HepG2 (cell line): ENCODE measurements around the gene AHNAK. TPM values are rescaled to one million over a fixed set of nuclear protein-coding genes. Genes with fewer than 3 reads are reported as not detected.
A peak's percentile ranks its signal among the peaks of the same experiment; 100 is the strongest.

Experiments
- ARID2 ChIP-seq: sonication (generic); formaldehyde crosslinking; IDR thresholded peaks from 2 replicates; pipeline ENCODE4 v1.8.1; 2022; ENCODE audit warnings: mild to moderate bottlenecking, missing genetic modification reagents, borderline replicate concordance
- ATF2 ChIP-seq: sonication (generic); formaldehyde crosslinking; IDR thresholded peaks from 2 replicates; pipeline ENCODE4 v1.4.0; 2020; ENCODE audit warnings: missing genetic modification reagents
- CHCHD3 ChIP-seq: sonication (generic); formaldehyde crosslinking; IDR thresholded peaks from 2 replicates; pipeline ENCODE4 v1.8.0; 2022; ENCODE audit warnings: mild to moderate bottlenecking, missing genetic modification reagents, moderate library complexity
- CTCF ChIP-seq: sonication (generic); formaldehyde crosslinking; IDR thresholded peaks from 2 replicates; pipeline ENCODE4 v1.5.0; 2020; ENCODE audit warnings: mild to moderate bottlenecking, missing genetic modification reagents, moderate library complexity
- EHMT2 ChIP-seq: fragments of 200-600 bp; sonication (generic); IDR thresholded peaks from 2 replicates; pipeline ENCODE4 v1.7.0; 2017; ENCODE audit warnings: antibody characterized with exemption, low read depth, low read length, borderline replicate concordance
- FOXM1 ChIP-seq: sonication (generic); formaldehyde crosslinking; IDR thresholded peaks from 2 replicates; pipeline ENCODE4 v1.5.0; 2020; ENCODE audit warnings: missing genetic modification reagents
- GPN1 ChIP-seq: sonication (generic); formaldehyde crosslinking; IDR thresholded peaks from 2 replicates; pipeline ENCODE4 v1.5.1; 2020; ENCODE audit warnings: missing genetic modification reagents, borderline replicate concordance
- IRF1 ChIP-seq: sonication (generic); formaldehyde crosslinking; IDR thresholded peaks from 2 replicates; pipeline ENCODE4 v1.4.0; 2020; ENCODE audit warnings: low read depth, mild to moderate bottlenecking, missing genetic modification reagents
- MLX ChIP-seq: IDR thresholded peaks from 2 replicates; pipeline ENCODE4 v1.6.1; 2016
- REST ChIP-seq, 2 experiments: IDR thresholded peaks; 2 replicates each; pipeline ENCODE4 v1.6.1; 2011 to 2012; ENCODE audit warnings: low read length in 2 of 2, borderline replicate concordance in 1 of 2, low read depth in 1 of 2, mild to moderate bottlenecking in 1 of 2, moderate library complexity in 1 of 2
- RFXANK ChIP-seq: IDR thresholded peaks from 2 replicates; pipeline ENCODE4 v1.6.1; 2016
- SIN3A ChIP-seq: IDR thresholded peaks from 2 replicates; pipeline ENCODE4 v1.6.1; 2011; ENCODE audit warnings: low read depth, mild to moderate bottlenecking, control low read depth, low read length, borderline replicate concordance
- SRSF9 ChIP-seq: fragments of 200-400 bp; formaldehyde crosslinking; IDR thresholded peaks from 2 replicates; pipeline ENCODE4 v1.6.1; 2018; ENCODE audit warnings: borderline replicate concordance, mild to moderate bottlenecking, low read depth, low read length; ENCODE audit not compliant: insufficient read depth, poor library complexity, severe bottlenecking
- SRY ChIP-seq: sonication (generic); formaldehyde crosslinking; IDR thresholded peaks from 2 replicates; pipeline ENCODE4 v1.8.0; 2022; ENCODE audit warnings: mild to moderate bottlenecking, missing genetic modification reagents
- TARDBP ChIP-seq: sonication (generic); formaldehyde crosslinking; IDR thresholded peaks from 2 replicates; pipeline ENCODE4 v1.8.0; 2022; ENCODE audit warnings: mild to moderate bottlenecking, missing genetic modification reagents
- ZFP41 ChIP-seq: sonication (generic); formaldehyde crosslinking; IDR thresholded peaks from 2 replicates; pipeline ENCODE4 v1.4.0; 2020; ENCODE audit warnings: mild to moderate bottlenecking, missing genetic modification reagents, borderline replicate concordance
- ZNF225 ChIP-seq: sonication (generic); formaldehyde crosslinking; IDR thresholded peaks from 2 replicates; pipeline ENCODE4 v1.4.0; 2020; ENCODE audit warnings: mild to moderate bottlenecking, missing genetic modification reagents
- ZNF260 ChIP-seq: sonication (generic); formaldehyde crosslinking; IDR thresholded peaks from 2 replicates; pipeline ENCODE4 v1.4.0; 2020; ENCODE audit warnings: missing genetic modification reagents, low read depth, mild to moderate bottlenecking, borderline replicate concordance
- ZNF761 ChIP-seq: sonication (generic); formaldehyde crosslinking; conservative IDR thresholded peaks from 2 replicates; pipeline ENCODE4 v1.4.0; 2020; ENCODE audit warnings: mild to moderate bottlenecking, missing genetic modification reagents
- ZSCAN20 ChIP-seq: sonication (generic); formaldehyde crosslinking; IDR thresholded peaks from 2 replicates; pipeline ENCODE4 v1.4.0; 2020; ENCODE audit warnings: missing genetic modification reagents, mild to moderate bottlenecking, borderline replicate concordance
- ZSCAN30 ChIP-seq: sonication (generic); formaldehyde crosslinking; IDR thresholded peaks from 2 replicates; pipeline ENCODE4 v1.5.0; 2020; ENCODE audit warnings: mild to moderate bottlenecking, missing genetic modification reagents
- ZZZ3 ChIP-seq: sonication (generic); formaldehyde crosslinking; IDR thresholded peaks from 2 replicates; pipeline ENCODE4 v1.4.0; 2020; ENCODE audit warnings: missing genetic modification reagents, mild to moderate bottlenecking, borderline replicate concordance
- polyA plus RNA-seq, 8 experiments: library from polyadenylated mRNA; depleted of rRNA in 3 of 8; stranded (reverse) in 7 of 8; unstranded in 1 of 8; fragments of >200 nt; fragmentation: Illumina TruSeq in 4 of 8; extraction: Trizol in 4 of 8; gene quantifications; 2 replicates each; pipeline versions ENCODE4 v1.2.1 to v1.2.3, GENCODE V29; 2011 to 2016; ENCODE audit warnings: low read depth in 4 of 8, missing spikeins in 1 of 8, mixed read lengths in 1 of 8; ENCODE audit not compliant: insufficient read depth in 1 of 8
- total RNA-seq, 5 experiments: library from RNA; depleted of rRNA; stranded (reverse); fragments of >200 nt; fragmentation: Illumina TruSeq; extraction: Trizol; gene quantifications; 2 replicates each; pipeline ENCODE4 v1.2.3, GENCODE V29; 2016; ENCODE audit warnings: low read depth in 1 of 5

Gene AHNAK
- total and polyA plus RNA-seq, 2 of the 13 experiments (the other 11 are each of a cell fraction or from before 2014, with no cell fraction given), result 23.4 to 25.0 TPM

- TF ChIP-seq REST (IDR thresholded peaks at IDR 0.05; ENCODE audit: borderline replicate concordance in 1 of 2, low read depth in 1 of 2, low read length in 2 of 2) (no peak), SRSF9 (no peak), ZNF225 (CRISPR knock-in tag) (peak; percentile 12; the same call in 1 of the 2 replicates), CTCF (CRISPR knock-in tag) (no peak), ZSCAN30 (no peak), ARID2 (CRISPR knock-in tag) (no peak), SRY (CRISPR knock-in tag) (no peak), CHCHD3 (CRISPR knock-in tag) (no peak), IRF1 (no peak), SIN3A (no peak), ZFP41 (no peak), EHMT2 (no peak), ZNF761 (CRISPR knock-in tag) (no peak), RFXANK (CRISPR knock-in tag) (0 out of 2 replicates have a peak, but pooled peaks have one; percentile 3), FOXM1 (no peak), ZNF260 (no peak), TARDBP (CRISPR knock-in tag) (no peak), ZSCAN20 (0 out of 2 replicates have a peak, but pooled peaks have one; percentile 41), ATF2 (CRISPR knock-in tag) (no peak), ZZZ3 (CRISPR knock-in tag) (no peak), MLX (no peak), GPN1 (no peak)
Measured at GRCh38 chr11:62573006-62573591, 26.5 kb upstream of the AHNAK start (continued).
